Measurements from ENCODE around the gene FXYD4. TPM values are rescaled to one million over a fixed set of nuclear protein-coding genes. Genes with fewer than 3 reads are reported as not detected.

The FXYD4 gene
- total RNA-seq, 4 donors from 2014 or later: not detected

GRCh38 chr10:43355749-43356371, 15.6 kb upstream of the FXYD4 start:
- peak overlapping the region; percentile 75 to 80 (median 76) for H3K27ac ChIP-seq
- no peak for TF ChIP-seq EP300 (IDR thresholded peaks at IDR 0.05; ENCODE audit: low read depth)
- peak; percentile 38 for TF ChIP-seq POLR2A (IDR thresholded peaks at IDR 0.05)
- peak in 1 of 5 experiments; percentile 16 for TF ChIP-seq CTCF (IDR thresholded peaks at IDR 0.05)
- peak in 1 of 3 donors; percentile 57 for TF ChIP-seq POLR2AphosphoS5 (IDR thresholded peaks at IDR 0.05)

GRCh38 chr10:43360086-43360485, 11.3 kb upstream of the FXYD4 start:
- H3K27me3 ChIP-seq: no peaks in the 10 kb centered on the region
- DNase-seq: no peak
- in situ Hi-C loops (cut with MboI; ENCODE audit: low pct_ligation_motif_present in 1 of 4, low pct_unique_long_range_greater_than_20kb in 1 of 4, low sequenced_read_pairs in 3 of 4) (no loop called here), intact Hi-C loops (cut with DNase I; ENCODE audit: low total_unique reads) (no loop called here)
- peaks cover 0 to 17% (median 12%) of the 10 kb centered on the region in 4 donors for H3K4me1 ChIP-seq
- 67 to 80% methylated on average over 6 of the region's 6 CpGs for WGBS, 2 donors (ENCODE audit: low coverage in 1 of 2)
- H3K27ac ChIP-seq: no peak overlapping the region
- no peak for TF ChIP-seq CTCF (IDR thresholded peaks at IDR 0.05)
- no peak for TF ChIP-seq EP300 (IDR thresholded peaks at IDR 0.05; ENCODE audit: low read depth)
- no peak for TF ChIP-seq POLR2AphosphoS5 (IDR thresholded peaks at IDR 0.05)
- no peak for TF ChIP-seq POLR2A (IDR thresholded peaks at IDR 0.05)
- H3K4me3 ChIP-seq: no peak overlapping the region
- no peaks in the 10 kb centered on the region for H3K36me3 ChIP-seq
- no peaks in the 10 kb centered on the region for H3K9me3 ChIP-seq

More at GRCh38 chr10:43355749-43356371, 15.6 kb upstream of the FXYD4 start:
- WGBS, 2 donors (ENCODE audit: low coverage in 1 of 2): 14 to 41% methylated on average over 1 to 4 of the region's 4 CpGs
- Histone ChIP-seq H3K9me3 (no peaks in the 10 kb centered on the region), H3K36me3 (no peaks in the 10 kb centered on the region), H3K27me3 (peaks cover 3% of the 10 kb centered on the region), H3K4me3 (no peak overlapping the region), H3K4me1 (peaks cover 0 to 10% (median 6%) of the 10 kb centered on the region in 4 donors)
- in situ Hi-C loops (cut with MboI; ENCODE audit: low pct_ligation_motif_present in 1 of 4, low pct_unique_long_range_greater_than_20kb in 1 of 4, low sequenced_read_pairs in 3 of 4) (no loop called here), intact Hi-C loops (cut with DNase I; ENCODE audit: low total_unique reads) (no loop called here)
- DNase-seq: peak; percentile 65

- Histone ChIP-seq H3K4me3 (peak overlapping the region; percentile 34 to 61 (median 52)), H3K27me3 (no peaks in the 10 kb centered on the region), H3K9me3 (no peaks in the 10 kb centered on the region), H3K36me3 (no peaks in the 10 kb centered on the region), H3K4me1 (peaks cover 0 to 11% (median 6%) of the 10 kb centered on the region in 4 donors), H3K27ac (peak overlapping the region; percentile 68 to 80 (median 76))
- DNase-seq: no peak
- in situ Hi-C loops (cut with MboI; ENCODE audit: low pct_ligation_motif_present in 1 of 4, low pct_unique_long_range_greater_than_20kb in 1 of 4, low sequenced_read_pairs in 3 of 4): no loop called here
- TF ChIP-seq EP300 (IDR thresholded peaks at IDR 0.05; ENCODE audit: low read depth) (no peak), CTCF (IDR thresholded peaks at IDR 0.05) (no peak), POLR2AphosphoS5 (IDR thresholded peaks at IDR 0.05) (no peak), POLR2A (IDR thresholded peaks at IDR 0.05) (no peak)
- intact Hi-C loops (cut with DNase I; ENCODE audit: low total_unique reads): no loop called here
- 37 to 57% methylated on average over 7 to 21 of the region's 21 CpGs for WGBS, 2 donors (ENCODE audit: low coverage in 1 of 2)
Measured at GRCh38 chr10:43361547-43362190, 9.8 kb upstream of the FXYD4 start.

GRCh38 chr10:43362191-43362839, 9.1 kb upstream of the FXYD4 start:
- H3K36me3 ChIP-seq: no peaks in the 10 kb centered on the region
- peak in 4 of 5 experiments; percentile 42 to 68 (median 51) for TF ChIP-seq CTCF (IDR thresholded peaks at IDR 0.05)
- TF ChIP-seq POLR2A (IDR thresholded peaks at IDR 0.05): peak; percentile 62
- no peak for TF ChIP-seq EP300 (IDR thresholded peaks at IDR 0.05; ENCODE audit: low read depth)
- TF ChIP-seq POLR2AphosphoS5 (IDR thresholded peaks at IDR 0.05): peak; percentile 29 to 72 (median 66)
- WGBS, 2 donors (ENCODE audit: low coverage in 1 of 2): 6% methylated on average over 48 of the region's 48 CpGs; no CpG with 5 or more reads in 1 of the 2 donors
- H3K9me3 ChIP-seq: no peaks in the 10 kb centered on the region
- H3K27me3 ChIP-seq: no peaks in the 10 kb centered on the region
- peak; percentile 97 for DNase-seq
- H3K27ac ChIP-seq: peak overlapping the region; percentile 68 to 80 (median 76)
- peak overlapping the region; percentile 34 to 61 (median 52) for H3K4me3 ChIP-seq
- H3K4me1 ChIP-seq: peaks cover 0 to 10% (median 6%) of the 10 kb centered on the region in 4 donors
- intact Hi-C loops (cut with DNase I; ENCODE audit: low total_unique reads) (no loop called here), in situ Hi-C loops (cut with MboI; ENCODE audit: low pct_ligation_motif_present in 1 of 4, low pct_unique_long_range_greater_than_20kb in 1 of 4, low sequenced_read_pairs in 3 of 4) (no loop called here)

All from transverse colon (tissue), 4 donors.